Kidney capillary endothelial cell (primary cell): ENCODE measurements around the gene DNM3.
A peak's percentile ranks its signal among the peaks of the same experiment; 100 is the strongest.
"Not testable (repeated sequence)": the region's sequence is repeated elsewhere in the genome, so short reads cannot be mapped to it uniquely, and the experiment has no call there.

Experiments
- DNase-seq: peaks from one replicate; pipeline ENCODE4 v3.0.0-alpha.2; 2018; ENCODE audit warnings: low spot score

The DNM3 gene

DNA sequence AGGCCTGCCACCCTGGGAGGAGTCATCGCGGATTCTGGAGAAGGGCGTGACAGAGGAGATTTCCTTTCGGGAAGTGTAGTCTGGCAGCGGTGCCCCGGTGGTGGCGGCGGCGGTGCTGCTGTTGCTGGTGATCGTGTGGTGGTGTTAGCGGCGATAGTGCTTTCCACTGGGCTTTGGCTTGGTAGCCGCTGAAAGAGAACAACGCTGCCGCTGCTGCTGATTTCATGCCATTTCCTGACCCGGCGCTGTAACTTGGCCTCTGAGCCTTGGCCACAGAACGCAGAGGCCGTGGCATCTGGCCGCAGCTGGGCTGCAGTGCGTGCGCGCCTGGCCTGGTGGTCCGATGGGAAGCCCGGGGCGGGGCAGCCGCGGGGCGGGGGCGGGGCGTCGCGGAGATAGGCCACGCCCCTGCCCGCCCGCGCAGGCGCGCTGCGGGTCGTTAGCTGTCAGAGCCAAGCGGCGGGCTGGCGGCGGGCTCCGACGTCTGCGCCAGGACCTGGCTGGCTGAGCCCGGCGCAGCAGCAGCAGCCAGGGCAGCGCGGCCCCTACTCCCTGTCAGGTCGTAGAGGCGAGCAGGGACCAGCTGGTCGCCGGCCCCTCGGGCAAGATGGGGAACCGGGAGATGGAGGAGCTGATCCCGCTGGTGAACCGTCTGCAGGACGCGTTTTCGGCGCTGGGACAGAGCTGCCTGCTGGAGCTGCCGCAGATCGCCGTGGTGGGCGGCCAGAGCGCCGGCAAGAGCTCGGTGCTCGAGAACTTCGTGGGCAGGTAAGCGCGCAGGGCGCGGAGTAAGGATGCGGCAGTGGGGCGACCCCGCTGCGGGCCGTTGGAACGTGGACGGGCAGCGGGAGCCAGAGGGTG, at the start of gene DNM3:
Gene DNM3 (plus strand): TSS at position 449 of the 861 bp plus-strand sequence. CDS start 159 bp downstream, at position 608.
- peak; percentile 86 for DNase-seq

DNA sequence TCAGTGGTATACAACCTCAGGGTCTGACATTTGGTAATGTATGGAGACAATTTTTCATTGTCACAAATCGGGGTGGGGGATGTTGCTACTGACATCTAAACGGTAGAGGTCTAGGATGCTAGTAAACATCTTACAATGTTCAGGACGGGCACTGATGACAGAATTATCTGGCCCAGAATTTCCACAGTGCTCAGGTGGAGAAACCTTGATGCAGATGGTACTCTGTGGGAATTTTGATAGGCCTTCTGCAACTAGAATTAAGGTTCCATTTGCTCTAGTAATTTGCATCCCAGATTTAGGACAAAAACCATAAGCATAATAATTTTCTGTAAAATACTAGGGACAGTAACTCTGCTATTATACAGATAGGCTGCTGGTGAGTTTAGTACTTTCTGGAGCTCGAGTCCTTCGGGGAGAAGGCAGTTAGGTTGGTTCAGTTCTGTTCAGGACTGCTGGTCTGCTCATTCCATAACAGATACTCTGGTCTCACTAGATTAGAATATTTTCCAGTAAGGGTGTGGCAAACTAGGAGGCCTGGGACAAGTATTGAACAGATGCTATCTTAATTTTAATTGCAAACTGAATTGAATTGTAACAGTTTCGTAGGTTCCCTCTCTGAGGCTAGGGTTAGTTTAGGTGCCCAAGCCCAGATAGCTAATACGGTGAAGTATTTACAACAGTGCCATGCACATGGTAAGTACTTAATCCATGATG, 48.5 kb upstream of the DNM3 start:
- DNase-seq, result no peak

GRCh38 chr1:171793636-171794035, 47.7 kb upstream of the DNM3 start:
- no peak for DNase-seq

GRCh38 chr1:171794085-171794484, 47.2 kb upstream of the DNM3 start:
- DNase-seq, result peak; percentile 90

GRCh38 chr1:171796592-171796991, 44.7 kb upstream of the DNM3 start:
- DNase-seq, result no peak

DNA sequence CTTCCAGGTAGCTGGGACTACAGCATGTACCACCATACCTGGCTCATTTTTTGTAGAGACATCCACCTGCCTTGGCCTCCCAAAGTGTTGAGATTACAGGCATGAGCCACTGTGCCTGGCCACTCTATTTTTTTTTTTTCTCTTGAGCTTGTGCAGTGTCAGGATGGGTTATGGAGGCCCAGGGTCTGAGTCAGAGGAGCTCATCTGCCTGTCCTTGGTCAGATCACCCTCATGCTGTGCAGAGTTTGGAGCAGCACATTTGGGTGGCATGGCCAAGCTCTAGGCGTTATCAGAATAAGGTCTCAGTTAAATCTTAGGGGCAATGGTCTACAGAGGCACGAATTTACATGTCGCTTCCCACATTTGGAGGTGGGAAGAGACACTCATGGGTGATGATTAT, 43.0 kb upstream of the DNM3 start:
- no peak for DNase-seq

DNA sequence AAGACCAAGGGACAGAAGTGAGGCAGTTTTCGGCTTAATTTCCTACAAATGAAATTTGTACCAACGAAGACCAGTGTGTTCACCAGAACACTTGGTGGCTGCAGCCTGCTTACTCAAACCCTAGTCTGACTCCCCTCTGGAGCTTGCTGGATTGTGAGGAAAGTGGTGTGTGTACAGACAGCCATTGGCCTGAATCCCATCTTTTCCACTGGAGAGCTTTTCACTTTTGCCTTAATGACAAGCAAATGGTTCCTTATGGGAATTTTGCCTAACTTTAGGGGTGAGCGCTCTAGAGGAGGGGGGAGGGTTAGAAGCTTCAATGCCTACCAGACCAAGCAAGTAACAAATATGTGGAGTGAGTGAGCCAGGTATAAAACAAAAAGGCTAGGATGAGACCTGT, 42.5 kb upstream of the DNM3 start:
- DNase-seq, result no peak

DNA sequence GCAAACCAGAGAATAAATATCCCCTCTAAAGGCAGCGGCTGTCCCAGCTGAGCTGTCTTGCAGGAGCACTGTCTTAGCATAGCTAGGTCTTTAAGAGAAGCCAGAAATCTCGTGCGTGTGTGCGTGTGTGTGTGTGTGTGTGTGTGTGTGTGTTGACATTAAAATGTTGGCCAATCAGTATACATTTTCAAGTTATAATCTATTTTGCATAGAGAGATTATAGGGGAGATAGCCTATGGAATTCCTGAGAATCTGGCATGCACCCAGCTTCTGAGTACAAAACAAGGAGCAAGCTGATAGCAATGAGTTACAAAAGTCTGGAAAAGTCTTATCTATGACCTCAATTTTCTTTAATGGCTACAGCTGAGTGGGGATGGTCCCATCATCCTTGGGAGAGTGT, 42.1 kb upstream of the DNM3 start:
- no peak for DNase-seq

DNA sequence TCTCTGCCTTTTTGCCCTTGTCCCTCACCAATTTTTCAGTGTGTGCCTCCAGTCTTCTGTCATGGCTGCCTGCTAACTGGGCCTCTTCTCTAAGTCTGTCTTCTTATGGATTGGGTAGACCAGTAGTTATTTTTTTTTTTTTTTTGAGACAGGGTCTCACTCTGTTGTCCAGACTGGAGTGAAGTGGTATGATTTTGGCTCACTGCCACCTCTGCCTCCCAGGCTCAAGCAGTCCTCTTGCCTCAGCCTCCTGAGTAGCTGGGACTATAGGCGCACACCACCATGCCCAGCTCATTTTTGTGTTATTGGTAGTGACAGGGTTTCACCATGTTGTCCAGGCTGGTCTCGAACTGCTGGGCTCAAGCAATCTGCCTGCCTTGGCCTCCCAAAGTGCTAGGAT, 41.6 kb upstream of the DNM3 start:
- DNase-seq, result not testable (repeated sequence)

DNA sequence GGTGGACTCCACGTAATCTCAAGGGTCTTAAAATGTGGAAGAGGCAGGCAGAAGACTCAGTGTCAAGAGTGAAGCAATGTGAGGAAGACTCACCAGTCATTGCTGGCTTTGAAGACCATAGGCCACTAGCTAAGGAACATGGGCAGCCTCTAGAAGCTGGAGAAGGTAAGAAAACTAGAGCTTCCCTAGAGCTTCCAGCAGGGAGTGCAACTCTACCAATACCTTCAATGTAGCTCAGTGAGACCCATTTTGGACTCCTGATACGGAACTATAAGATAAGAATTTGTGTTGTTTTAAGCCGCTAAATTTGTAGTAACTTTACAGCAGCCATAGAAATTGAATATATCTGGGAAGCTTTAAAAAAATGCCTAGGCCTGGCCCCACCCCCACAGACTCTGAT, 41.0 kb upstream of the DNM3 start:
- DNase-seq, result no peak

DNA sequence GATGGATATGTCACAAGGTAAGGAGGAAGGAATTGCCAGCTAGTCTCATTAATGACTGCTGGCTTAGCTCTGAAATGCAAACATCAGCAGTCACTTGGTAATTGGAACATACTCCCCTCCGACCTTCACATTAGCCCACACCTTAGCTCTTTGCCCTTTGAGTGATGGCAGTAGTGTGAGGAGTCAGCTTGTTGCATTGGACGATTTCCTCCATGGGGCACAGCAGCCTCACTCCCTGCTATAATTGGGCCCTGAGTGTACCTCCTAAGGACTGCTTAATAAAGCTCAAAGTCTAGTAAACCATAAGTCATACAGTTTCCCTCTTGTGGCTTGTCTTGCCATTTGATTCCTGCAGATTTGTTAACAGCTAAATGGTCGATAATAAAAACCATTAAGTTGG, 40.4 kb upstream of the DNM3 start:
- no peak for DNase-seq

- DNase-seq, result peak; percentile 55
Observed at GRCh38 chr1:171801487-171801891, 39.8 kb upstream of the DNM3 start.

GRCh38 chr1:171802207-171802606, 39.1 kb upstream of the DNM3 start:
- no peak for DNase-seq

- no peak for DNase-seq
Observed at GRCh38 chr1:171803045-171803444, 38.3 kb upstream of the DNM3 start.

- no peak for DNase-seq
Observed at GRCh38 chr1:171803461-171804022, 37.8 kb upstream of the DNM3 start.

GRCh38 chr1:171805395-171806115, 35.7 kb upstream of the DNM3 start:
- no peak for DNase-seq

- DNase-seq, result no peak
Observed at GRCh38 chr1:171807556-171807955, 33.7 kb upstream of the DNM3 start.

GRCh38 chr1:171809834-171810233, 31.5 kb upstream of the DNM3 start:
- DNase-seq, result no peak

DNA sequence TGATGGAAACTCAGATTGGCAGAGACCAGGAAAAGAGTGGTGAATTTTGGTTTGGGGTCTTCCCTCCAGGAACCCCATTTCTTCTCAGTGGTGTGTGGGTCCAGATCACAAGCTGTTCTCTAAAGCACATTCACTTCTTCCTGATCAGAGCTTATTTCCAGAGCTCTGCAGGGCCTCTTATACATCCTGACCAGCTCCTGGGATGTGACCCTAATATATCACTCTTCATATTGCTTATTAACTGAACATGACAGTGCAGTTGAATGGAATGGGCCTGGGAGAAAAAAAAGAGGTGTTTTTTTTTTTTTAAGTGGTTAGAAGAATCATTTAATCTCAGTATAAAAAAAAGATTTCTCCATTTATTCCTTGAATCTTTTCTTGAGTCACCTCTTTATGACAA, 29.6 kb upstream of the DNM3 start:
- no peak for DNase-seq

DNA sequence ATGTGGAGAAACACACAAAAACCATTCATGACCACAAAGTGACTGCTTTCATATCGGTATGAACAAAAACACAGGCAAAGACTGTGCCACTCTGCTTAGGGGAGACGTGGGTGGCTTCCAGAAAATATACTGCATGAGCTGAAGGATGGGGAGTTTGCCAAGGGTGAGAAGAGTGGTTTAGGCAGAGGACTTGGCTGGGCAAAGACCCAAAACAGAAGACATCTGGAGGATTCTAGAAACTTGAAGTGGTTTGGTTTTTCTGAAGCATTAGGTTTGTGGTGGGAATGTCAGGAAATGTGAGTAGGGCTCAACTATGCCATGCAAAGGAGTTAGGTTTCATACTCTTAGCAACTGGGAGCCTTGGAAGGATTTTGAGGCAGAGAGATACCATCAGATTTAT, 26.6 kb upstream of the DNM3 start:
- DNase-seq, result no peak

GRCh38 chr1:171816300-171816901, 24.9 kb upstream of the DNM3 start:
- no peak for DNase-seq
